ENCODE results near the gene AP3D1.

The AP3D1 gene

GRCh38 chr19:2058570-2059421 lies 92.6 kb downstream of the AP3D1 start:
- no peak for DNase-seq

GRCh38 chr19:2057484-2058469 lies 93.6 kb downstream of the AP3D1 start:
- no peak for DNase-seq

- no peak for DNase-seq
Observed at GRCh38 chr19:2056837-2057192, 94.6 kb downstream of the AP3D1 start.

GRCh38 chr19:2055931-2056836 lies 95.2 kb downstream of the AP3D1 start:
- peak; percentile 27 for DNase-seq

GRCh38 chr19:2054763-2055162 lies 96.6 kb downstream of the AP3D1 start:
- DNase-seq, result no peak

GRCh38 chr19:2053601-2054389 lies 97.6 kb downstream of the AP3D1 start:
- no peak for DNase-seq

- peak; percentile 68 for DNase-seq
Observed at GRCh38 chr19:2051773-2052704, 99.3 kb downstream of the AP3D1 start.

GRCh38 chr19:2050991-2051772 lies 100.2 kb downstream of the AP3D1 start, which contains the start of gene MKNK2:
Gene MKNK2, minus strand, starts transcription at chr19:2051244. Its CDS starts 393 bp downstream, at chr19:2050851.
- DNase-seq, result peak; percentile 84

Data from CD4-positive, alpha-beta T cell treated with Interleukin-4 for 4 hours (primary cell).